RPMI8226 (cell line): ENCODE results near the gene DTNA.
"Not testable (repeated sequence)": the region's sequence is repeated elsewhere in the genome, so short reads cannot be mapped to it uniquely, and the experiment has no call there.

Experiments used
- DNase-seq: peaks from one replicate; pipeline ENCODE4 v3.0.0-alpha.2; 2015

Gene DTNA

GRCh38 chr18:34726286-34727004 is 16.3 kb downstream of the DTNA start:
- no peak for DNase-seq

- peak; percentile 47 for DNase-seq
Observed at GRCh38 chr18:34729264-34729663, 19.2 kb downstream of the DTNA start.

- DNase-seq: no peak
Observed at GRCh38 chr18:34729740-34730355, 19.8 kb downstream of the DTNA start.

- no peak for DNase-seq
Observed at GRCh38 chr18:34730774-34731173, 20.7 kb downstream of the DTNA start.

GRCh38 chr18:34734056-34734455 is 24.0 kb downstream of the DTNA start:
- no peak for DNase-seq

- not testable (repeated sequence) for DNase-seq
Observed at GRCh38 chr18:34734526-34734925, 24.4 kb downstream of the DTNA start.

- no peak for DNase-seq
Observed at GRCh38 chr18:34738175-34738894, 28.2 kb downstream of the DTNA start.

GRCh38 chr18:34740101-34740500 is 30.0 kb downstream of the DTNA start:
- DNase-seq: no peak

- DNase-seq: no peak
Observed at GRCh38 chr18:34740724-34741123, 30.6 kb downstream of the DTNA start.

GRCh38 chr18:34741401-34741800 is 31.3 kb downstream of the DTNA start:
- DNase-seq: no peak

GRCh38 chr18:34742891-34743341 is 32.8 kb downstream of the DTNA start:
- DNase-seq: no peak

- no peak for DNase-seq
Observed at GRCh38 chr18:34744569-34744968, 34.5 kb downstream of the DTNA start.

GRCh38 chr18:34746614-34747013 is 36.5 kb downstream of the DTNA start:
- no peak for DNase-seq

- no peak for DNase-seq
Observed at GRCh38 chr18:34749721-34750120, 39.6 kb downstream of the DTNA start.

GRCh38 chr18:34752056-34752455 is 42.0 kb downstream of the DTNA start:
- DNase-seq: no peak

- no peak for DNase-seq
Observed at GRCh38 chr18:34754300-34754699, 44.2 kb downstream of the DTNA start.

GRCh38 chr18:34757666-34758065 is 47.6 kb downstream of the DTNA start:
- DNase-seq: no peak

- DNase-seq: no peak
Observed at GRCh38 chr18:34758378-34758948, 48.4 kb downstream of the DTNA start.

- DNase-seq: no peak
Observed at GRCh38 chr18:34760444-34760843, 50.3 kb downstream of the DTNA start.

- DNase-seq: no peak
Observed at GRCh38 chr18:34764451-34764850, 54.4 kb downstream of the DTNA start.

GRCh38 chr18:34767601-34768027 is 57.5 kb downstream of the DTNA start:
- DNase-seq: no peak

- DNase-seq: no peak
Observed at GRCh38 chr18:34771958-34772357, 61.9 kb downstream of the DTNA start.

GRCh38 chr18:34772887-34773286 is 62.8 kb downstream of the DTNA start:
- peak; percentile 15 for DNase-seq

- no peak for DNase-seq
Observed at GRCh38 chr18:34773378-34773777, 63.3 kb downstream of the DTNA start.
